ENCODE results near the gene HYKK. TPM values are rescaled to one million over a fixed set of nuclear protein-coding genes. Genes with fewer than 3 reads are reported as not detected.
"Not testable (repeated sequence)": the region's sequence is repeated elsewhere in the genome, so short reads cannot be mapped to it uniquely, and the experiment has no call there.

HYKK gene
- total and polyA plus RNA-seq, 4 donors: 2.5 to 5.4 (median 2.9) TPM

- H3K36me3 ChIP-seq (ENCODE audit: control insufficient read depth, insufficient read depth, low read length): peaks cover 9% of the 10 kb centered on the region
- peaks cover 8% of the 10 kb centered on the region for H3K4me1 ChIP-seq (ENCODE audit: control insufficient read depth, insufficient read depth, low read length)
- no peak for DNase-seq (ENCODE audit: low read depth in 4 of 6, low spot score in 6 of 6)
- H3K27me3 ChIP-seq (ENCODE audit: control insufficient read depth, insufficient read depth, low read length): peaks cover 2% of the 10 kb centered on the region
- WGBS (ENCODE audit: insufficient coverage): 100% methylated on average over 1 of the region's 2 CpGs
- no peaks in the 10 kb centered on the region for H3K9me3 ChIP-seq (ENCODE audit: control insufficient read depth, insufficient read depth, low read length)
- no peak overlapping the region for H3K4me3 ChIP-seq (ENCODE audit: low read depth, low read length)
- H3K27ac ChIP-seq (ENCODE audit: low read depth, low read length): no peak overlapping the region
These were observed 4.7 kb upstream of the HYKK start for GRCh38 chr15:78502641-78503040.

- 1% methylated on average over 12 of the region's 13 CpGs for WGBS (ENCODE audit: insufficient coverage)
- peak overlapping the region; percentile 65 for H3K27ac ChIP-seq (ENCODE audit: low read depth, low read length)
- DNase-seq (ENCODE audit: low read depth in 4 of 6, low spot score in 6 of 6): no peak
These were observed 419 bp downstream of the HYKK start for GRCh38 chr15:78507831-78508160.

GRCh38 chr15:78508272-78508671, 895 bp downstream of the HYKK start:
- peak overlapping the region; percentile 70 for H3K4me3 ChIP-seq (ENCODE audit: low read depth, low read length)
- WGBS (ENCODE audit: insufficient coverage): 22% methylated on average over 2 of the region's 6 CpGs
- no peaks in the 10 kb centered on the region for H3K36me3 ChIP-seq (ENCODE audit: control insufficient read depth, insufficient read depth, low read length)
- peaks cover 13% of the 10 kb centered on the region for H3K4me1 ChIP-seq (ENCODE audit: control insufficient read depth, insufficient read depth, low read length)
- no peaks in the 10 kb centered on the region for H3K9me3 ChIP-seq (ENCODE audit: control insufficient read depth, insufficient read depth, low read length)
- H3K27ac ChIP-seq (ENCODE audit: low read depth, low read length): no peak overlapping the region
- no peak for DNase-seq (ENCODE audit: low read depth in 4 of 6, low spot score in 6 of 6)
- H3K27me3 ChIP-seq (ENCODE audit: control insufficient read depth, insufficient read depth, low read length): peaks cover 10% of the 10 kb centered on the region

More at GRCh38 chr15:78507831-78508160, 419 bp downstream of the HYKK start:
- H3K36me3 ChIP-seq (ENCODE audit: control insufficient read depth, insufficient read depth, low read length): no peaks in the 10 kb centered on the region
- H3K4me1 ChIP-seq (ENCODE audit: control insufficient read depth, insufficient read depth, low read length): peaks cover 13% of the 10 kb centered on the region
- H3K9me3 ChIP-seq (ENCODE audit: control insufficient read depth, insufficient read depth, low read length): no peaks in the 10 kb centered on the region
- H3K27me3 ChIP-seq (ENCODE audit: control insufficient read depth, insufficient read depth, low read length): peaks cover 10% of the 10 kb centered on the region
- H3K4me3 ChIP-seq (ENCODE audit: low read depth, low read length): peak overlapping the region; percentile 70

- 83% methylated on average over 2 of the region's 6 CpGs for WGBS (ENCODE audit: insufficient coverage)
- Histone ChIP-seq H3K27ac (ENCODE audit: low read depth, low read length) (no peak overlapping the region), H3K27me3 (ENCODE audit: control insufficient read depth, insufficient read depth, low read length) (peaks cover 10% of the 10 kb centered on the region), H3K4me3 (ENCODE audit: low read depth, low read length) (no peak overlapping the region), H3K9me3 (ENCODE audit: control insufficient read depth, insufficient read depth, low read length) (no peaks in the 10 kb centered on the region), H3K36me3 (ENCODE audit: control insufficient read depth, insufficient read depth, low read length) (no peaks in the 10 kb centered on the region), H3K4me1 (ENCODE audit: control insufficient read depth, insufficient read depth, low read length) (peaks cover 13% of the 10 kb centered on the region)
- DNase-seq (ENCODE audit: low read depth in 4 of 6, low spot score in 6 of 6): no peak
These were observed 2.4 kb downstream of the HYKK start for GRCh38 chr15:78509726-78510312.

GRCh38 chr15:78520035-78520434, 12.7 kb downstream of the HYKK start:
- not testable (repeated sequence) for H3K4me1 ChIP-seq (ENCODE audit: control insufficient read depth, insufficient read depth, low read length); H3K4me3 ChIP-seq (ENCODE audit: low read depth, low read length); H3K27ac ChIP-seq (ENCODE audit: low read depth, low read length); H3K27me3 ChIP-seq (ENCODE audit: control insufficient read depth, insufficient read depth, low read length); DNase-seq (ENCODE audit: low read depth in 4 of 6, low spot score in 6 of 6); H3K36me3 ChIP-seq (ENCODE audit: control insufficient read depth, insufficient read depth, low read length); H3K9me3 ChIP-seq (ENCODE audit: control insufficient read depth, insufficient read depth, low read length)
- WGBS (ENCODE audit: insufficient coverage): no CpG with 5 or more reads among the region's 3 CpGs

- Histone ChIP-seq H3K9me3 (ENCODE audit: control insufficient read depth, insufficient read depth, low read length) (peaks cover 3% of the 10 kb centered on the region), H3K4me3 (ENCODE audit: low read depth, low read length) (no peak overlapping the region), H3K36me3 (ENCODE audit: control insufficient read depth, insufficient read depth, low read length) (no peaks in the 10 kb centered on the region), H3K27me3 (ENCODE audit: control insufficient read depth, insufficient read depth, low read length) (no peaks in the 10 kb centered on the region), H3K4me1 (ENCODE audit: control insufficient read depth, insufficient read depth, low read length) (no peaks in the 10 kb centered on the region), H3K27ac (ENCODE audit: low read depth, low read length) (no peak overlapping the region)
- 96% methylated on average over 4 of the region's 5 CpGs for WGBS (ENCODE audit: insufficient coverage)
- DNase-seq (ENCODE audit: low read depth in 4 of 6, low spot score in 6 of 6): no peak
These were observed 16.9 kb downstream of the HYKK start for GRCh38 chr15:78524230-78524629.

- H3K27me3 ChIP-seq (ENCODE audit: control insufficient read depth, insufficient read depth, low read length): no peaks in the 10 kb centered on the region
- no peaks in the 10 kb centered on the region for H3K36me3 ChIP-seq (ENCODE audit: control insufficient read depth, insufficient read depth, low read length)
- DNase-seq (ENCODE audit: low read depth in 4 of 6, low spot score in 6 of 6): no peak
- peaks cover 3% of the 10 kb centered on the region for H3K9me3 ChIP-seq (ENCODE audit: control insufficient read depth, insufficient read depth, low read length)
- no peaks in the 10 kb centered on the region for H3K4me1 ChIP-seq (ENCODE audit: control insufficient read depth, insufficient read depth, low read length)
- H3K27ac ChIP-seq (ENCODE audit: low read depth, low read length): no peak overlapping the region
- WGBS (ENCODE audit: insufficient coverage): 100% methylated on average over 1 of the region's 5 CpGs
- no peak overlapping the region for H3K4me3 ChIP-seq (ENCODE audit: low read depth, low read length)
These were observed 19.9 kb downstream of the HYKK start for GRCh38 chr15:78527325-78527724.

- no peak overlapping the region for H3K4me3 ChIP-seq (ENCODE audit: low read depth, low read length)
- peak in 2 of 6 donors; percentile 3 to 25 for DNase-seq (ENCODE audit: low read depth in 4 of 6, low spot score in 6 of 6)
- no peaks in the 10 kb centered on the region for H3K9me3 ChIP-seq (ENCODE audit: control insufficient read depth, insufficient read depth, low read length)
- H3K27me3 ChIP-seq (ENCODE audit: control insufficient read depth, insufficient read depth, low read length): no peaks in the 10 kb centered on the region
- 20% methylated on average over 1 of the region's 2 CpGs for WGBS (ENCODE audit: insufficient coverage)
- H3K27ac ChIP-seq (ENCODE audit: low read depth, low read length): peak overlapping the region; percentile 30
- H3K4me1 ChIP-seq (ENCODE audit: control insufficient read depth, insufficient read depth, low read length): no peaks in the 10 kb centered on the region
- H3K36me3 ChIP-seq (ENCODE audit: control insufficient read depth, insufficient read depth, low read length): no peaks in the 10 kb centered on the region
These were observed 26.0 kb downstream of the HYKK start for GRCh38 chr15:78533331-78533730.

- H3K27me3 ChIP-seq (ENCODE audit: control insufficient read depth, insufficient read depth, low read length): no peaks in the 10 kb centered on the region
- no peaks in the 10 kb centered on the region for H3K36me3 ChIP-seq (ENCODE audit: control insufficient read depth, insufficient read depth, low read length)
- no CpG with 5 or more reads among the region's 1 CpG for WGBS (ENCODE audit: insufficient coverage)
- H3K4me1 ChIP-seq (ENCODE audit: control insufficient read depth, insufficient read depth, low read length): peaks cover 6% of the 10 kb centered on the region
- no peak overlapping the region for H3K27ac ChIP-seq (ENCODE audit: low read depth, low read length)
- no peak overlapping the region for H3K4me3 ChIP-seq (ENCODE audit: low read depth, low read length)
- no peaks in the 10 kb centered on the region for H3K9me3 ChIP-seq (ENCODE audit: control insufficient read depth, insufficient read depth, low read length)
- DNase-seq (ENCODE audit: low read depth in 4 of 6, low spot score in 6 of 6): no peak
These were observed 28.8 kb downstream of the HYKK start for GRCh38 chr15:78536134-78536533.

- DNase-seq (ENCODE audit: low read depth in 4 of 6, low spot score in 6 of 6): no peak
- Histone ChIP-seq H3K4me1 (ENCODE audit: control insufficient read depth, insufficient read depth, low read length) (peaks cover 7% of the 10 kb centered on the region), H3K9me3 (ENCODE audit: control insufficient read depth, insufficient read depth, low read length) (no peaks in the 10 kb centered on the region), H3K27me3 (ENCODE audit: control insufficient read depth, insufficient read depth, low read length) (no peaks in the 10 kb centered on the region), H3K27ac (ENCODE audit: low read depth, low read length) (no peak overlapping the region), H3K36me3 (ENCODE audit: control insufficient read depth, insufficient read depth, low read length) (no peaks in the 10 kb centered on the region), H3K4me3 (ENCODE audit: low read depth, low read length) (no peak overlapping the region)
- WGBS (ENCODE audit: insufficient coverage): 79% methylated on average over 3 of the region's 5 CpGs
These were observed 30.0 kb downstream of the HYKK start for GRCh38 chr15:78537266-78537905.

Measured in spinal cord (tissue), 10 donors.